HG03565 (cell line): ENCODE results near the gene CDK5RAP2.

Experiments used
- ATAC-seq: cut with Tn5 transposase; IDR thresholded peaks from one replicate; pipeline ENCODE4 v1.9.1; 2021; ENCODE audit warnings: mild to moderate bottlenecking, moderate library complexity; ENCODE audit not compliant: unreplicated experiment

CDK5RAP2 gene

DNA sequence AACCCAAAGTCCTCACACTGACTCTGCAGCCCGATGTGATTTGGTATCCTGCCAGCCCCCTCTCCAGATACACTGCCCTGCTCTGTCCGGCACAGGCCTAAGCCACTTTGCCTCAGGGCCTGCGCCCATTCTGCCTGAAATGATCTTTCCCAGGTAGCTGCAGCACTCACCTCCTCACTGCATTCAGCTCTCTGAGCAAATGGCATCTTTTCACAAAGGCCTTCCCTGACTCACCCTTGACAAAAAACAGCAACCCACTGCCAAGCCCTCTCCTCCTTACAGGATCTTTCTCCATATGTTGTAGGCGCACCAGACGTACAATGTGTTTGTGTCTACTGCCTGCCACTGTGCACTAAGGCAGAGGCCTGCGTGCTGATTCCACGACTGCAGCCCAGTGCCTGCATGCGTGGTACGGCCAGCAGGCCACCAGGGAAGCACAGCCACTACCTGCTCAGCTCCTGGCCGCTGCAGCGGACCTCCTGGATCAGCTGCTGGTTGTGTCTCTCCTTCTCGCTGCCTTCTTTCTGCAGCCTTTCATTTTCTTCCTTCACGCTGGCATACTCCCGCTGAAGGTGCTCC lies 171.2 kb downstream of the CDK5RAP2 start:
- no peak for ATAC-seq

DNA sequence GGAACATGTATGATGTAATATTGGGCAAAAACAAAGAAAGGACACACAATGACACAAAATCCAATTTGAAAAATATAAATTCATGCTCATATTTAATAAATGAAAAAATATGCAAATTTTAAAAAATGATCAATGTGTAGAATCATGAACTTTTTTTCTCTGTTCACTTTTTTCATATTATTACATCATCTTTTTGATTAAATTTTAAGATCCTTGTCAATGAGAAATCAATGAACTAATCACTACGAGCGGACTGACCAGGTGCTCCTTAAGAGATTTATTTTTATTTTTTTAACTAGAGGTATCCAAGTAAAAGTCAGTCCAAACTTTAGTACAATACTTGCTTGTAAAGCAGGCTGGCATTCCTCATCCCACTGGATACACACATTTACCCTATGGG lies 174.1 kb downstream of the CDK5RAP2 start:
- no peak for ATAC-seq

DNA sequence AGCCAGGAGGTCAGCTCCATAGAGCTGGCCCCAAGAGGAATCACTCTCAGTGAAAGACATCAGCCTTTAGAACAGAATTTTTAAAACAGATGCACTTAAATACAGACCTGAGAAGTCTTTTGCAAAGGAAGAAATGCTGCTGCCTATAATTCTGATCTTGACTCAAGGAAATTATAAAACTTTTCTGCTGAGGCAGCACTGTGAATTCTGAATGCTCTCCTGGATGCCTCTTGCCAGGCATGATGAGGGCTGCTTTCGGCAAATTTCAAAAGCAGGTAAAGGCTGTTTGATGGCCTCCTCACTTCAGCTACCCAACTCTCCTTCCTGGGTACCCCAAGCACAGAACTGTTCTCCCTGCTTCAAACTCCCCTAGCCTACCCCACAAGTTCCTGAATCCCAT lies 174.8 kb downstream of the CDK5RAP2 start:
- no peak for ATAC-seq

DNA sequence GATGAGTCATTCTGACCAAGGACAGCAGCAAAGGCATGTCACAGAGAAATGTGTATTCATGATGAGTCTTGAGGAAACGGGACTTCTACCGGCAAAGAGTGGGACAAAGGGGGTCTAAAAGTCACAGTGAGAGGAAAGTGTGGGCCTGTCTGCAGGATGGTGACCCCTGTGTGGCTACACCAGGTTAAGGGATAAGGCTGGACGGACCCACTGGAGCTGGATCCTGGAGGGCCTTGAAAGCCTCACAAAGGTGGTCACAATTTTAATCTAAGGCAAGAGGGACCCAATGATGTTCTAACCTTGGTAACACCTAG lies 176.5 kb downstream of the CDK5RAP2 start:
- ATAC-seq = no peak

DNA sequence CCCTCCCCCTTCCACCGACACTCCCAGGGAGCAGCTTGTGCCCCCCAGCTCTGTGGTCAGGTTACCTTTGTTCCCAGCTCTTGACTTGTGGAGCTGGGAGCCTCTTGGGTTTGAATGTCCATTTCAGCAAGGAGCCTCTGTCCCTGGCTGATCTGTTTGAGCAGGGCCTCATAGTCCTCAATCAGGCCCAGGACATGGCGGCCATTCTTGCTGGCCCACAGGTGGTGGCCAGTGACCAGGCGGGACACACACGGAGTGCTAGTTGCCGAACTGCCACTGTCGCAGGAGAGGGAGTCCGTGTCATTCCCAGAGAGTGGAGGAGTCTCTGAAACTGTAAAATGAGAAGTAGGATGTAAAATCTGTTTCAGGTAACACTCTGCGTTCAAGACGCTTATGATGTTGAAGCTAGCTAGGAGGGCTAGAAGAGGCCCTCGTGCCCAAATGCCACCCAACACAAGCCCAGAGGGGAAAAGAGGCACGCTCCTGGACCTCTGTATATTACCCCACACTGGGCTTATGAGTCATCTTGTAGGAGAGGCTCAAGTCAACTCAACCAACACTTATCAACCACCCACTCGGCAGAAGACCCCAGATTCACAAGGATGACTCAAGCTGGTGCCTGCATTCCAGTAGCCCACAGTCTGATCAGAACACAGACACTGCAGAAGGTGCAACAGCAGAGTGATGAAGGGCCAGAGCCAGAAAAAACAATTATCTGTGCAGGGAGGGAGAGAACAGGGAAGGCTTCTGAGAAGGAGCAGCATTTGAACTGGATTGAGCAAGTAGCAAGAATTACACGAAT lies 177.0 kb downstream of the CDK5RAP2 start:
- no peak for ATAC-seq

DNA sequence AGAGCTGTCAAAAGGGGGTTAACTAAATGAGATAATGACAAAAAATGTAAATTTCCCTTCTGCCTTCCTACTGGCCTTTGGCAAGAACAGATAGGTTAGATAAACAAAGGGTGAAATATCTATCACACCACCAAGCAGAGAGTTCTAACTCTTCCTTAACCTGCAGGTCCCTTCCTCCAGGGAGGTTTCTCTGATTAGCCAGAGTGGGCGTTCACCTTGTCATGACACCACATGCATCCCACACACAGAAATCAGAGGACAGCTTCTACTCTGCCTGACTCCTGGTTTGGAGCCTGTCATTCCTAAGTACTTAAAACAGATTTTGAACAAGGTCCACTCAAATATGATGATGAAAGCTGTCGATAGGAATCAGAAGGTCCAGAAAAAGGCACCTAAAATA lies 180.0 kb downstream of the CDK5RAP2 start:
- no peak for ATAC-seq

DNA sequence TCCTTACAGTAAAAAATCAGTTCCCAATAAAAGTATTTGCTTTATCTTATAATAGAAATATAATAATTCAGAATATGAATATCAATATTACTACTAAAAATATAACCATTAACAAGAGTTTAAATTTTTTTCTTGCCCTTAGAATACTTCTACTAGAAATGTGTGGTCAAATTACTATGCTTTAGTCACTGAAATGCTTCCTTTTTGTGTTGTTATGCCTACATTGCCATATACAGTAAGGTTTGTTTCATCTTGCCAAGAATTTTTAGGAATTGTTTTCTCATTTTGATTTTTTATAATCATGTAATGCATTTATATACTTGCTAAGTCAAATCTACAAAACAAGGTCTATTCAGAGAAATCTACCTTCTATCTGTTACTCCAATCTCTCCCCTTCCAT lies 181.7 kb downstream of the CDK5RAP2 start:
- no peak for ATAC-seq

DNA sequence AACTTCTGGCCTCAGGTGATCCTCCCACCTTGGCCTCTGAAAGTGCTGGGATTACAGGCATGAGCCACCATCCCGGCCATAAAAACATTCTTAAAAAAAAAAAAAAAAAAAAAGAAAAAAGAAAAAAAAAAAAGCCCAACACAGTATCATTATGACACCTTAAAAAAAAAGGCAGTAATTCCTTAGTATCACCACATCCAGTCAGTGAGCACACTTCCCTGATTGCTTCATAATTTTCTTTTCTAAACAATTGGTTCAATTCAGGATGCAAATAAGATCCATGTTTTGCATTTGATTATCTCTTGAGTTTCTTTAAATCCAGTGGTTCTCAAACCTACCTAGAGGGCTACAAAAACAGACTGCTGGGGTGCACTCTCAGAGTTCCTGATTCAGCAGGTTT lies 182.5 kb downstream of the CDK5RAP2 start:
- no peak for ATAC-seq

DNA sequence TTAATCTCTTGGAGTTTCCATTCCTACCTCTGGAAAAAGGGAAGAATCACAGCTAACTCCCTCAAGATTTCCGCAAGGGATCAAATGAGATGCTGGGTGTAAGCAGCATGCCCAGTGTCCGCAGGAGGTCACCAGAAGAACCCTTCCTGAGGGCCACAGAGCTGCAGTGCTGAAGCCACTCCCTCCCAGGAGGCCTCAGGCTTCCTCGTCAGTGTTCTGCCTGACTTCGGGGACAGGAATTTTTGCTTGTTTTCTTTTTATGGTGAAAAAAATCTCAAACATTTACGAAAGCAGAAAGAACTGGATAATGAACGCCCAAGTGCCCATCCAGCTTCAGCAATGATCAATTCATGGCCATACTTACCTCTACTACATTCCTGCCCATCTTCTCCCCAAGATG lies 183.0 kb downstream of the CDK5RAP2 start:
- no peak for ATAC-seq

DNA sequence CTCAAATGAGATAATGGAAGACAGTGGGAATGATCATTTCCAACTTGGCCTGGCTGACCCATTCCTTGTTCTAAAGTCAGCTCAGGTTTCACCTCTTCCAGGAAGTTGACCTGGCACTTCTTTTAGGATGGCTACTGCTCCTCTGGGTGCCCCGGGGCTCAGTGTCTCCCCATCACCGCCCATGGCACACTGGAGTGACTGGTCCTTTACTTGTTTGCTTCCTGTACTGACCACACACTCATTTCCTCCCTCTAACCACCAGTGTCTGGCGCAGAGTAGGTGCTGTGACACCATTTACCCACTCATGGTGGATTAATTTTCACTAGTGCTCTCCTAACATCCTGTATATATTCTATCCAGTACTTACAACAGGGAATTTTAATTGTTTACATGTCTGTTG lies 183.5 kb downstream of the CDK5RAP2 start:
- no peak for ATAC-seq

DNA sequence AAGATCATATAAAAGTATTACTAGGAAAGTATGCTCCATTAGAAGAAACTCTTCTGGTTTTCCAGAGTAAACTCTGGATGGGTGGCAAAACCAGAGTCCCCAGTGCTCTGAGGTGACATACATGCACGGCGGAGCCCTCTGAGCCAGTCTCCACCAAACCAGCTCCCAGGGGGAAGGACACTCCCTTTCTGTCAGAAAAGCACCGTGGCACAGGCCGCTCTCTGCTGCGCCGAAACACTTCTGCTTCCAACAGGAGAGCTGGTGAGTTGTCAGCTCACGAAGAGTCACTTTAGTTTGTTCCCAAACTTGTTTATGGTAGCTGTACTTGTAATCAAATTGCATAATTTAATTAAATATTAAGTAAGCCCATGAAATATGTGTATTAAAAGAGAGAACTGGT lies 184.6 kb downstream of the CDK5RAP2 start:
- ATAC-seq = no peak

DNA sequence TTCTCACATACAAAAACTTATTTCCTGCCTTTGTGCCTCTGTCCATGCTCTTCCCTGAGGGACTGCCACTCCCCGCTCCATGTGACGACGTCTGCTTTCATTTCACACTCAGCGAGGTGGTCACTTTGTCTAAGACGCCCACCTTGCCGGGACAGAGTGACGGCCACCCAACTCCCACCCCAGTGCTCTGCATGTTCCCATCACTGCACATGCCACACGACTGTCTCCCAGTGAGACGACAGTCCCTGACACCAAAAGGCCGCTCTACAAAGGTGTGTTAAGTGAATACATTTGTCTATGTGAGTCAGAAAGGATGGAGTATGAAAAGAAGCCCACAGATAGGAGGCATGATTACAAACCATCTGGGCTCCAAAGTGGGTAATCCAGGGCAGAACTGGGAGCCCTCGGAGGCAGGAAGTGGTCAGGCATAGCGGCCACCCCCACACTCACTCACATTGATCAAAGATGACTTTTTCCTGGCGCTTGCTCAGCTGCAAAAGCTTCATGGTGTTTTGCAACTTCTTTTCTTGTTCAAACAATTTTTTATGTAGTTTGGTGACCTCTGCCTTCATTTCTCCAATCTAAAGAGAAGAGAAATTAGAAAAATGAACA lies 185.8 kb downstream of the CDK5RAP2 start:
- ATAC-seq = no peak

DNA sequence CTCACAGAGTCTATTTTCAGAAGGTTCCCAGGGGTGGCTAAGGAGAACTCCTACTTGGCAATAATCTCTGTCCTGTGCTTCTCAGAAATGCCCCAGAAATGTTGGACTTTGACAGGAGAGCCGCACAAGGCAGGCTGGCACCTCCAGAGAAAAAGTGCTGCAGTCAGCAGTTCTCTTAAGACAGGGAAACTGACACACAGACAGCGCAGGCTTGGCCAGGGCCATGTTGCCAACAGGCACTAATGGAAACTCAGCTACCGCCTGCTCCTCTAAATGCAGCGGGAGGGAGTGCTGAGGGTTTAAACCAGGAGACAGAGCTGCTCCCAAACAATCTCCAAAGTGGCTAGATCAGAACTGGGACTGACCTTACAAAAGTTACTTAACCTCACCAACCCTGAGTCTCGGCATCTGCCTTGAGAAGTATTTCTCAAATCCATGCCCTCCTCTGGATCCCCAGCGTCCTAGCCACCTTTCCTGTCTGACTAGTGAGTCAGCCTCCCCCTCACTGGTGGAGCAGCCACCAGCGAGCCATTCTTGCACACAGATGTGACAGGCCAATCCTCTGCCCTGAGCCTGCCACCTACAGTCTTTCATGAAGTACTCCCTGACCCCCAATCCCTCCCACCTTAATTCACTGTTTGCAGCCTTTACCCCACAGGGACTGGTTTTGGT lies 186.4 kb downstream of the CDK5RAP2 start:
- ATAC-seq = no peak

DNA sequence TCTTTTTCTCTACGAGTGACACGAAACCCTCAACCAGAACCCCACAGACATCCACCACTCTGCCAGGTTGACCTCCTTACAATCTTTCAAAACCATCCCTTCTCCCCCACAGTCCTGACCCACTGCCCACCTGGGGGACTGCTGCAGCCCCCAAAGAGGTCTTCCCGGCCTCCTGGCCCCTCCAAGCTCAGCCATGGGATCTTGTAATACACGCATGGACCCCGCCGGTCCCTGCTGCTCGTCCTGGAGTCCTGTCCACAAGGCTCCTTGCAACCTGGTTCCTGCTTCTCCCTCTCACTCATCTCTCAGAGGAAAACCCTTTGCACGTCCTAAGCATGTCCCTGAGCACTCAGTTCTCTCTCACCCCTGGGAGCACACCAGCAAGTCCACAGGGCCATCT lies 187.3 kb downstream of the CDK5RAP2 start:
- no peak for ATAC-seq

DNA sequence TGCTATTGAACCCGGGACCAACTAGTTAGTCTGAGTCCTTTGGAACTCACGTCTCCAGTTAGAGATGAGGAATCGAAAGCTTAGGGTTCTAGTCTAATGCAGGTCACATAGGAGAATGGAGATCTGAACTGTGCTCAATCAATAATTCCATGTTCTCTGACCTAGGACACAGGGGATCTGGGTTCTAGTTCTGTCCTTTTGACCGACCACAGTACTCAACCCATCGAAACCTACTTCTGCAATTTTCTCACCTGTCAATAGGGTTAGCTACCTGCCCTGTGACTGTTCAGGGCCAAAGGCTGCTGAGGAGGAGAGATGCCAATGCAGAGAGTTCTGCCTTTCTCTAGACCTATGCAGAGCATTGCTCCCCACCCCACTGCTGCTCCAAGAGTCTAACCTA lies 187.7 kb downstream of the CDK5RAP2 start:
- ATAC-seq = no peak

DNA sequence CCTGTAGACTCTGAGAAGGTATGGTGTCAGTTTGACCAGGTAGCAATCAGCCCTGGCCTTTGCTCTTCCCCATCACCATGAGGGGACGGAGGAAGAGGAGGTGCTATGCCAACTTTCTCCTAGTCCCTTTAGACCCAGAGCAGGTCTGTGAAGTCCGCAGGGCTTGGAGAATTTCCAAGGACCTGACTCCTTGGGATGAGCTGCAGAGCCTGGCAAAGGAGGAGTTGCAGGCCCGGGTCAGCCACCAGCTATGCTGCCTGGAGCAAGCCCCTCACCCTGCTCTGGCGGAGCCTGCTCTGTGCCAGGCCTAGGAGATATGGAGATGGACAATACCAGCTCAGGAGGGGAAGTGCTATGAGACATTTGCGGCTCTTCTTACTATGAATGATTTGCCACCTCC lies 188.3 kb downstream of the CDK5RAP2 start:
- no peak for ATAC-seq

DNA sequence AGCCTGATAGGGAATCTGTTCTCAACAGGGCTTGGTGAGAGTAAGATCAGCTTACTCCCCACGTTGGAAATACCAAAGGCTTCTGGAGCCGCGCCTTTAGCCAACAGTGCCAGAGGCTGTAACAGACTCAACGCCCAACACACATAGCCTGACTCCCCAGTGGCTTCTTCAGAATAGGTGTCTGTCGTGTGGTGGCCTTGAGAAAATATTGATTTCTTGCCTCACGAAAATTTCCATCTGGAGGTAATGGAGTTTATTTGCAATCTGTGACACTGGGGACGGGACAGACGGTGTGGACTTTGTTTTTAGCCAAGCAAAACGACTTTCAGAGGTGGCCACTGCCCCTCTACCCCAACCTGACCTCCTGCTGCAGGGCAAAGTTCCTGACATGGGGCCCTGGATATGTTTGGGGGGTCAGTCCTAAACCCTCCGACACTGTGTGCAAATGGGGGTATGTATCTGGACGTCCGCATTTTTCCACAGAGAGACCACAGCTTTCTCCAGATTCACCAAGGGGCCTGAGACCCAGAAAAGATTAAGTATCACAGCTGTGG lies 189.3 kb downstream of the CDK5RAP2 start:
- ATAC-seq = no peak

DNA sequence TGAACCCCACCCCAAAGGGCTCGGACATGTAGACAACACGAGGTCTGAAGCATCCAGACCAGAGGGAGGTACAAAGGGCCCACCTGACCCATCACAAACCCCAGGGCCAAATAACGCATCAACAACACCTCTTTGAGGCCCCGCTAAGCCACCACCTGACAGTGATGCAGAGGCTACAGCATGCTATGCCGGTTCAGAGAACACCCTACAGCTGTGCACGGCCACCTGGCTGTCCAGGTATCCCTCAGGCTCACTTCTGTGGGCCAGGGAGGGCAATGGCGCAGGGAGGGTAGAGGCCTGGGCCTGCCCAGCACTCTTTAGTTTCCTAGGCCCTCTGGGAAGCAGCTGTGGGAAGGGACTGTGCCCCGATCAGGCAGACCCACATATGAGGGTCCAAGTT lies 190.1 kb downstream of the CDK5RAP2 start:
- no peak for ATAC-seq

DNA sequence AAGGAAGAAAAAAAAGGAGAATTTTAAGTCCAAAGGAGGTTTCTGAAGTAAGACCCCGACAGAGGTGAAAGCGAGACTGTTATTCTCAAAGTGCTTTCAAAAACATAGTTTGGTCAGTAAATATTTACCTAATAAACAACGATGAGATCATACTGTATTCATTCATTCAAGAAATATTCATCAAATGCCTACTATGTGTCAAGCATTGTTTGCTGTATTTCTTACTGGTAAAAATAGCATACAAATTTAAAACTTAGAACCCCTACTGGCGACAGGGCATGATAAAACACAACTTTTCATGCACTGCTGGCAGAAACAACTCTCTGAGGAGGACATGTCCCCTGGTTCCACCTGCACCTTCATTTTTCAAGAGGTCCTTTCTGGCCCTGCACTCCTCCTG lies 190.7 kb downstream of the CDK5RAP2 start:
- ATAC-seq = no peak

DNA sequence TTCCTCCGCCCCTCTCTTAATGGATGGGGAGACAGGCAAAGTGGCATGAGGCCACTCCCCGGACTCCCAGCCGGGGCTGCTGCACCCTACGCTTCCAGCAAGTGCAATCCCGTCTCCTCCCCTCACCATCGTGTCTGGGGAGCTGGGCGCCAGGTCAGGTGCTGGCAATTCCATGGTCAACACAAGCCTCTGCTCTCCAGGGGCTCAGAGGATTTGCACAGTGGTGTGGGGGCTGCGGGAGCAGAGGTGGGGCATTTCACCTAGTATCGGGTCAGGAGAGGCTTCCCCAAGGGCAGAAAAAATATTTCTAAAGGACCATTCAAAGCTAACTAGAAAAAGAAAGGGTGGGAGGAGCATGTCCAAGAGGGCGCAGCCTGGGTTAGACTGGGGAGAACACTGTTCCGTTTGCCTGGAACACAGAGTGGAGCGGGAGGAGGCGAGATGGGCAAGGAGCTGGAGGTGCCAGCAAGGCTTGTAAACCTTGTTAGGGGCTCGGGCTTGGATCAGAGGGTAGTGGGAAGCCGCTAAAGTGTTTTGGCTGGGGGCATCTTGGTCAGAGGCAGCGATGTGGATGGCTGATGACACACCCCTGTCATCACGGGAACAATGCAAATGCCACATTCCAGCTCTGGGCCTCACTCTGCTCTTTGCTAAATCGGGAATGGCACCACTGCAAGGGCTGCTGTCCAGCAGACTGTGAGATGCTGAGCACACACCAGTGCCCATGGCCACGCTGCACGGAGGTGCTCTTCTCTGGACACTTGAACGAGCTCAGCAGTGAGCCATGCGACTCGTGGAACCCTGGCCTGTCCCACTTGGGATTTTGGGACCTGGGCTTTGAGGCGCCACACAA lies 191.7 kb downstream of the CDK5RAP2 start:
- no peak for ATAC-seq
